ENCODE measurements around the gene KRTAP24-1. TPM values are rescaled to one million over a fixed set of nuclear protein-coding genes. Genes with fewer than 3 reads are reported as not detected.

Gene KRTAP24-1
- not detected for total RNA-seq

GRCh38 chr21:30282850-30283249 is at the start of gene KRTAP24-1:
TSS of gene KRTAP24-1 (minus strand) at chr21:30282950. CDS start at chr21:30282932, 18 bp downstream.
- H3K9me3 Mint-ChIP-seq: peaks cover 4% of the 10 kb centered on the region
- no peaks in the 10 kb centered on the region for H3K36me3 Mint-ChIP-seq (ENCODE audit: low read depth)
- no peaks in the 10 kb centered on the region for H3K4me1 Mint-ChIP-seq
- H3K27me3 Mint-ChIP-seq: peaks cover 10% of the 10 kb centered on the region
- no peak within 1 kb of the TSS for H3K27ac Mint-ChIP-seq
- no peak within 1 kb of the TSS for H3K4me3 Mint-ChIP-seq
- ATAC-seq (replicated peaks): no peak

DNA sequence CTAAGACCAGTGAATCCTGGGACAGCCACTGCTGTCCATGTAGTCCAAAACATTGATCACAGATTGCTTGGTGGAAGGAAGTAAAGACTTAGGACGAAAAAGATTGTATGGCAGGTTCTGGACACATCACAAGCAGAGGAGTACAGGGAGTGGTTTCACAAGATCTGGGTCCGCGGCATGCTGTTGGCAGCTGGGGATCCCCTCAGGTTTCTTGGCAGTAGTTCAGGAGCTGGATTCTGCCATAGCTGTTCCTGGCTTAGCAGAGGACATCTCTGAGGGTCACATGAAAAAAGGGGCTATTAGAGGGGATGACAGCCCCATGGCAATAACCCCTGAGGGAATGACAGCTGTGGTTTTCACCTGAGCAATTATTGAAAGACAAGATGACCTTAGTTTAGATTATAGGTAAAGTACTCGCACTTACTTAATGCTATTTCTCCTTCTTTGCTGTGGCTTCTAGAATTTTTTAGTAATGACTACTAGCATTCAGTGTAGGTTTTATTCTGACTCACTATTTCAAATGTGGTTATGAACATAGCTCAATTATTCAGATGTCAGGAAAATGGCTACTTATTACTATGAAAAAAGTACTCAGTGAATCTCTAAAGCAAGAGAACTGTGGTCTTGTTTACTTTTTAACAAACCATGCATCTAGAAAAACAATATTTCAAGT is 46.6 kb upstream of the KRTAP24-1 start:
- no peak for ATAC-seq (replicated peaks)
- Mint-ChIP-seq H3K27ac (no peak overlapping the region), H3K9me3 (peaks cover 3% of the 10 kb centered on the region), H3K4me1 (no peaks in the 10 kb centered on the region), H3K36me3 (ENCODE audit: low read depth) (no peaks in the 10 kb centered on the region), H3K4me3 (no peak overlapping the region), H3K27me3 (peaks cover 12% of the 10 kb centered on the region)

- H3K9me3 Mint-ChIP-seq: peaks cover 3% of the 10 kb centered on the region
- H3K27me3 Mint-ChIP-seq: peaks cover 12% of the 10 kb centered on the region
- ATAC-seq (replicated peaks): no peak
- H3K36me3 Mint-ChIP-seq (ENCODE audit: low read depth): no peaks in the 10 kb centered on the region
- H3K4me3 Mint-ChIP-seq: no peak overlapping the region
- H3K27ac Mint-ChIP-seq: no peak overlapping the region
- no peaks in the 10 kb centered on the region for H3K4me1 Mint-ChIP-seq
Observed at GRCh38 chr21:30326390-30326789, 43.6 kb upstream of the KRTAP24-1 start.

GRCh38 chr21:30320215-30320614 is 37.5 kb upstream of the KRTAP24-1 start, which contains the start of gene KRTAP26-1:
TSS of gene KRTAP26-1 (minus strand) at chr21:30320315. CDS start at chr21:30320035, 280 bp downstream.
- Mint-ChIP-seq H3K4me1 (no peaks in the 10 kb centered on the region), H3K9me3 (peaks cover 4% of the 10 kb centered on the region), H3K27me3 (peaks cover 4% of the 10 kb centered on the region), H3K27ac (no peak within 1 kb of the TSS), H3K4me3 (no peak within 1 kb of the TSS), H3K36me3 (ENCODE audit: low read depth) (no peaks in the 10 kb centered on the region)
- no peak for ATAC-seq (replicated peaks)

GRCh38 chr21:30315701-30316100 is 33.0 kb upstream of the KRTAP24-1 start:
- no peaks in the 10 kb centered on the region for H3K36me3 Mint-ChIP-seq (ENCODE audit: low read depth)
- no peak overlapping the region for H3K27ac Mint-ChIP-seq

DNA sequence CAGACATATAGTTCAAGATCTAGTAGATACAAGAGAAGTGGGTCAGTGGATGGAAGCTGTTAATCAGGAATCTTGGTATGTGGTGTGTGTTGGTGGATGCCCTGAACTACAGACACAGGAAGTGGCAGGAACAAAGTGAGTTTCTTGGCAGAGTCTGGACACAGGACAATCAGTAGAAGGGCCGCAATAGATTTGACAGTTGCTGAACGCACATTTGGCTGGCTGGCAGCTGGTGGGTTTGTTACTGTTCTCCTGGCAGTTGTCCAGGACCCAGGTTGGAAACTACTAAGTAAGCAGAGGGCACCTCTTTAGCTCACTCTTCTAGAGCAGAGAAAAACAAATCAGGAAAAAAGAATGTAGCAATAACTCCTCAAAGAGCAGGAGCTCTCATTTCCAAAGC is 24.1 kb upstream of the KRTAP24-1 start:
- ATAC-seq (replicated peaks): no peak
- Mint-ChIP-seq H3K9me3 (no peaks in the 10 kb centered on the region), H3K4me1 (no peaks in the 10 kb centered on the region), H3K27me3 (no peaks in the 10 kb centered on the region), H3K36me3 (ENCODE audit: low read depth) (no peaks in the 10 kb centered on the region), H3K4me3 (no peak overlapping the region), H3K27ac (no peak overlapping the region)

More at GRCh38 chr21:30315701-30316100, 33.0 kb upstream of the KRTAP24-1 start:
- no peak for ATAC-seq (replicated peaks)
- Mint-ChIP-seq H3K4me3 (no peak overlapping the region), H3K27me3 (peaks cover 4% of the 10 kb centered on the region), H3K4me1 (no peaks in the 10 kb centered on the region), H3K9me3 (peaks cover 4% of the 10 kb centered on the region)

- no peaks in the 10 kb centered on the region for H3K9me3 Mint-ChIP-seq
- H3K36me3 Mint-ChIP-seq (ENCODE audit: low read depth): no peaks in the 10 kb centered on the region
- H3K27me3 Mint-ChIP-seq: no peaks in the 10 kb centered on the region
- H3K4me3 Mint-ChIP-seq: no peak overlapping the region
- no peaks in the 10 kb centered on the region for H3K4me1 Mint-ChIP-seq
- H3K27ac Mint-ChIP-seq: no peak overlapping the region
- no peak for ATAC-seq (replicated peaks)
Observed at GRCh38 chr21:30305136-30305535, 22.4 kb upstream of the KRTAP24-1 start.

GRCh38 chr21:30289215-30289614 is 6.5 kb upstream of the KRTAP24-1 start, which contains the start of gene KRTAP25-1:
TSS of gene KRTAP25-1 (minus strand) at chr21:30289514. CDS start at chr21:30289490, 24 bp downstream.
- Mint-ChIP-seq H3K27me3 (peaks cover 10% of the 10 kb centered on the region), H3K9me3 (peaks cover 4% of the 10 kb centered on the region), H3K4me1 (no peaks in the 10 kb centered on the region)

DNA sequence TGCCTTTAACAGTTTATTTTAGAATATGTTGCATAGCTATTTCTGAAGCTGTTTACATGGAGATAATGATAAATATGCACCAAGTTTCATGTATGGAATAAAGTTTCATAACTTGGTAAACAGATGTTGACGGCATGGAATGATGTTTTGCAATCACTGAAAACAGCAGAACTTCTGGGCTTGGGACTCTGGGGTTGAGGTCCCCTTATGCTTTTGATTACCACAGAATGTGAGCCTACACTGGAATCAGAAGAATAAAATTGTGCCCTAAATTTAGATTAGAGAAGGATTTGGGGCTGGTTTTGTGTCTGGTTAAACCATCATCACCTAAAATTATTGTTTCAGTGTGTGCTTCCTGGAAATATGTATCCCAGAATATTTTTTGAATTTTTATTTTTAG is 11.1 kb downstream of the KRTAP24-1 start:
- Mint-ChIP-seq H3K36me3 (ENCODE audit: low read depth) (no peaks in the 10 kb centered on the region), H3K27ac (no peak overlapping the region), H3K27me3 (peaks cover 3% of the 10 kb centered on the region), H3K9me3 (no peaks in the 10 kb centered on the region), H3K4me3 (no peak overlapping the region), H3K4me1 (no peaks in the 10 kb centered on the region)
- ATAC-seq (replicated peaks): no peak

More at GRCh38 chr21:30289215-30289614, 6.5 kb upstream of the KRTAP24-1 start, which contains the start of gene KRTAP25-1:
- no peaks in the 10 kb centered on the region for H3K36me3 Mint-ChIP-seq (ENCODE audit: low read depth)
- H3K27ac Mint-ChIP-seq: no peak within 1 kb of the TSS
- no peak for ATAC-seq (replicated peaks)
- no peak within 1 kb of the TSS for H3K4me3 Mint-ChIP-seq

GRCh38 chr21:30271156-30271555 is 11.6 kb downstream of the KRTAP24-1 start:
- H3K4me1 Mint-ChIP-seq: no peaks in the 10 kb centered on the region
- no peaks in the 10 kb centered on the region for H3K36me3 Mint-ChIP-seq (ENCODE audit: low read depth)
- no peak overlapping the region for H3K27ac Mint-ChIP-seq
- H3K9me3 Mint-ChIP-seq: no peaks in the 10 kb centered on the region
- ATAC-seq (replicated peaks): no peak
- H3K4me3 Mint-ChIP-seq: no peak overlapping the region
- H3K27me3 Mint-ChIP-seq: peaks cover 3% of the 10 kb centered on the region

DNA sequence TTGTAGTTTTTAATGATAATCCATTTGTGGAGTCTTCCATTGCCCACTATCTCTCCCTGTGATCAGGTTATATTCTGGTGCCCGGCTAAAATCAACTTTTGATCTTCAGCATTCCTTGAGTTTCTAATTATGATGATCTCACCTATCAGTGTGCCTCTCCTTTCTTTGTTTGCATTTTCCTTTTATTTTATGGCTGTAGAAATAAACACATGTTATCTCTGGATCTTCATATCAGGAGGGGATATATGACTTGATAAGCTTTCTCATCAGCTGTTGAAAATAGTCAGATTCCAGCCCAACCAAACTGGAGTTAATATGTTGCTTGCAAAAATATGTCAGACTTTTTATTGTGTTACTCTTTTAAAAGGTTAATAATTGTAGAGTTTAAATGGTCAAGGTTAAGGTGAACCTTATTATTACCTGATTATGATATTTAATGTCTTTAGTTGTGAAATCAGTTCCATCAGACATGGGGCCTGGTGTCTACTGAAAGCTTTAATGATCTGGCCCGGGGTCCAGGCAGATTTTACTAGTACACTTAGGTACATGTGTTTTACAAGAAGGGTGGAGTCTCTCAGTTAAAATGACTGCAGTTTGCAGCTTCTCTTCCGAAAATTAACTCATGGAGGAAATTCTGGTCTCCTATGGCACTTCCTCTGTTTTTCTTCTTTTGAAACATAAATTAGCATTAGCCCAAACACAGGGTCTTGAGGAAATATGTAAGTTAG is 12.8 kb downstream of the KRTAP24-1 start:
- H3K27me3 Mint-ChIP-seq: peaks cover 6% of the 10 kb centered on the region
- H3K4me1 Mint-ChIP-seq: no peaks in the 10 kb centered on the region
- H3K36me3 Mint-ChIP-seq (ENCODE audit: low read depth): no peaks in the 10 kb centered on the region
- peaks cover 5% of the 10 kb centered on the region for H3K9me3 Mint-ChIP-seq
- no peak for ATAC-seq (replicated peaks)
- no peak overlapping the region for H3K4me3 Mint-ChIP-seq
- no peak overlapping the region for H3K27ac Mint-ChIP-seq

GRCh38 chr21:30268608-30269197 is 14.0 kb downstream of the KRTAP24-1 start:
- Mint-ChIP-seq H3K4me1 (no peaks in the 10 kb centered on the region), H3K4me3 (no peak overlapping the region), H3K27ac (no peak overlapping the region), H3K36me3 (ENCODE audit: low read depth) (no peaks in the 10 kb centered on the region), H3K9me3 (peaks cover 5% of the 10 kb centered on the region), H3K27me3 (peaks cover 6% of the 10 kb centered on the region)
- ATAC-seq (replicated peaks): no peak

GRCh38 chr21:30257773-30258172 is 25.0 kb downstream of the KRTAP24-1 start:
- no peaks in the 10 kb centered on the region for H3K27me3 Mint-ChIP-seq
- H3K27ac Mint-ChIP-seq: no peak overlapping the region
- no peak for ATAC-seq (replicated peaks)
- no peaks in the 10 kb centered on the region for H3K4me1 Mint-ChIP-seq
- H3K9me3 Mint-ChIP-seq: no peaks in the 10 kb centered on the region
- H3K36me3 Mint-ChIP-seq (ENCODE audit: low read depth): no peaks in the 10 kb centered on the region
- H3K4me3 Mint-ChIP-seq: no peak overlapping the region

DNA sequence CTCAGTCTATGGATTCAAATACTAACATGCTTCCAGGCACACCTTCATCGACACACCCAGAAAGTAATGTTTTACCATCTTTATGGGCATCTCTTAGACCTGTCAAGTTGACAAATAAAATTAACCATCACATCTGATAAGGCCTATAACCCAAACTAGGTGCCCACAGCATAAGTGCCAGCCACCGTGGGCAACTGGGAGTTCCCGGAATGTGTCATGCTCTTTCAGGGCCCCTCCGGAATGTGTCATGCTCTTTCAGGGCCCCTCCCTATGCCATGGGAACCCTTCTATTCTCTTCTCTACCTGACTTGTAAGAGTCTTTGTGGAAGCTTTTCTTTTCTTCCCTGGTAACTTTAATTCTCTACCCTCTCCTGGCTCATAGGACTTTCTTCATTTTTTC is 26.6 kb downstream of the KRTAP24-1 start:
- Mint-ChIP-seq H3K27ac (no peak overlapping the region), H3K9me3 (no peaks in the 10 kb centered on the region), H3K4me3 (no peak overlapping the region), H3K4me1 (no peaks in the 10 kb centered on the region), H3K36me3 (ENCODE audit: low read depth) (no peaks in the 10 kb centered on the region), H3K27me3 (no peaks in the 10 kb centered on the region)
- ATAC-seq (replicated peaks): no peak

- no peak overlapping the region for H3K27ac Mint-ChIP-seq
- H3K4me3 Mint-ChIP-seq: no peak overlapping the region
- ATAC-seq (replicated peaks): no peak
- H3K27me3 Mint-ChIP-seq: no peaks in the 10 kb centered on the region
- peaks cover 3% of the 10 kb centered on the region for H3K9me3 Mint-ChIP-seq
- no peaks in the 10 kb centered on the region for H3K36me3 Mint-ChIP-seq (ENCODE audit: low read depth)
- H3K4me1 Mint-ChIP-seq: no peaks in the 10 kb centered on the region
Observed at GRCh38 chr21:30255679-30256078, 27.1 kb downstream of the KRTAP24-1 start.
